SK-N-SH (cell line): ENCODE data around the gene TLL2. TPM values are rescaled to one million over a fixed set of nuclear protein-coding genes. Genes with fewer than 3 reads are reported as not detected.

Experiments
- CTCF ChIA-PET: fragments of 300-600, 350-600 bp; formaldehyde crosslinking; extraction: SDS; loops from one replicate; lab custom pipeline; 2021; lab: Yijun Ruan, JAX
- POLR2A ChIA-PET: fragments of 350-600 bp; sonication (Branson Sonifier 250); formaldehyde crosslinking; extraction: SDS; loops from one replicate; lab custom pipeline; 2020; ENCODE audit warnings: antibody characterized with exemption, inconsistent platforms; lab: Yijun Ruan, JAX
- DNase-seq: peaks from one replicate; pipeline ENCODE4 v3.0.0; 2012
- H2AFZ ChIP-seq: fragments of 200-600 bp; sonication (generic); 2 replicates; pipeline ENCODE4 v1.8.1; 2016; ENCODE audit warnings: antibody characterized with exemption, mild to moderate bottlenecking, low read depth
- H3F3A ChIP-seq: fragments of 200-600 bp; sonication (generic); replicated peaks from 2 replicates; pipeline ENCODE3; 2016; ENCODE audit warnings: antibody characterized with exemption, mild to moderate bottlenecking; ENCODE audit not compliant: insufficient read depth
- H3K27ac ChIP-seq, 2 experiments: fragments of 200-500 bp in 1 of 2; fragments of 200-600 bp in 1 of 2; sonication (Bioruptor generic) in 1 of 2; sonication (generic), shearing (Covaris generic) in 1 of 2; 2 replicates each; pipeline versions ENCODE4 v1.5.1 to v1.6.1; 2014 to 2016; ENCODE audit warnings: low read depth in 2 of 2, inconsistent platforms in 1 of 2, low read length in 1 of 2, mild to moderate bottlenecking in 1 of 2, mixed read lengths in 1 of 2
- H3K27me3 ChIP-seq: fragments of 200-600 bp; sonication (generic), shearing (Covaris generic); 2 replicates; pipeline ENCODE4 v1.6.1; 2016; ENCODE audit warnings: mixed run types; ENCODE audit not compliant: insufficient read depth
- H3K36me3 ChIP-seq, 2 experiments: fragments of 200-500 bp in 1 of 2; fragments of 200-600 bp in 1 of 2; sonication (Bioruptor generic) in 1 of 2; sonication (generic) in 1 of 2; replicated peaks in 1 of 2; 2 replicates each; pipeline versions ENCODE3 to v1.5.1; 2014 to 2016; ENCODE audit warnings: low read length in 1 of 2, mild to moderate bottlenecking in 1 of 2; ENCODE audit not compliant: insufficient read depth in 2 of 2, control insufficient read depth in 1 of 2
- H3K4me1 ChIP-seq, 2 experiments: fragments of 200-500 bp in 1 of 2; fragments of 200-600 bp in 1 of 2; sonication (Bioruptor generic) in 1 of 2; sonication (generic), shearing (Covaris generic) in 1 of 2; 2 replicates each; pipeline versions ENCODE4 v1.5.1 to v1.6.1; 2014 to 2016; ENCODE audit warnings: low read depth in 1 of 2, low read length in 1 of 2, mixed run types in 1 of 2; ENCODE audit not compliant: insufficient read depth in 2 of 2, control insufficient read depth in 1 of 2
- H3K4me2 ChIP-seq: fragments of 200-600 bp; sonication (generic), shearing (Covaris generic); 2 replicates; pipeline ENCODE4 v1.6.1; 2017; ENCODE audit warnings: mixed run types
- H3K4me3 ChIP-seq, 2 experiments: fragments of 200-500 bp in 1 of 2; fragments of 200-600 bp in 1 of 2; sonication (Bioruptor generic) in 1 of 2; sonication (generic), shearing (Covaris generic) in 1 of 2; 2 replicates each; pipeline versions ENCODE4 v1.5.1 to v1.8.1; 2014 to 2016; ENCODE audit warnings: low read depth in 2 of 2, inconsistent platforms in 1 of 2, low read length in 1 of 2, mild to moderate bottlenecking in 1 of 2, mixed read lengths in 1 of 2, moderate library complexity in 1 of 2
- H3K79me2 ChIP-seq: fragments of 200-600 bp; sonication (generic); 2 replicates; pipeline ENCODE4 v1.8.1; 2017; ENCODE audit warnings: mild to moderate bottlenecking; ENCODE audit not compliant: insufficient read depth
- H3K9ac ChIP-seq: fragments of 200-600 bp; sonication (generic); 2 replicates; pipeline ENCODE4 v1.6.1; 2017; ENCODE audit warnings: mixed run types
- H3K9me2 ChIP-seq: fragments of 200-600 bp; sonication (generic); 2 replicates; pipeline ENCODE4 v1.6.1; 2017; ENCODE audit warnings: mixed run types
- H3K9me3 ChIP-seq: fragments of 200-600 bp; sonication (generic); 2 replicates; pipeline ENCODE4 v1.6.1; 2017; ENCODE audit warnings: mixed run types, mild to moderate bottlenecking, moderate library complexity
- H4K20me1 ChIP-seq: fragments of 200-600 bp; sonication (generic); 2 replicates; pipeline ENCODE4 v1.6.1; 2017; ENCODE audit warnings: mild to moderate bottlenecking, mixed run types; ENCODE audit not compliant: insufficient read depth
- ELF1 ChIP-seq: IDR thresholded peaks from 2 replicates; pipeline ENCODE4 v1.4.0; 2012
- MEF2A ChIP-seq: IDR thresholded peaks from 2 replicates; pipeline ENCODE4 v1.4.0; 2012; ENCODE audit warnings: low read depth, borderline replicate concordance
- RXRA ChIP-seq: IDR thresholded peaks from 2 replicates; pipeline ENCODE4 v1.4.0; 2012; ENCODE audit warnings: low read depth, mild to moderate bottlenecking, borderline replicate concordance
- SIN3A ChIP-seq: IDR thresholded peaks from 2 replicates; pipeline ENCODE4 v1.6.1; 2012; ENCODE audit warnings: low read depth, mild to moderate bottlenecking, low read length, moderate library complexity, borderline replicate concordance
- YY1 ChIP-seq: IDR thresholded peaks from 2 replicates; pipeline ENCODE4 v1.4.0; 2012; ENCODE audit warnings: low read depth, mild to moderate bottlenecking
- WGBS: methylation state at CpG from one replicate; pipeline ENCODE4 v1.1.6; 2017; ENCODE audit warnings: low lambda C conversion rate; 5-methylcytosine and 5-hydroxymethylcytosine counted together
- polyA plus RNA-seq, 3 experiments: library from polyadenylated mRNA; depleted of rRNA; stranded (reverse); fragments of >200 nt; gene quantifications; 2 replicates each; pipeline ENCODE4 v1.2.3, GENCODE V29; 2012
- TF ChIP-seq, protein P1 (sequence below): IDR thresholded peaks from 2 replicates; pipeline ENCODE4 v1.4.0; 2012; ENCODE audit warnings: low read depth
- TF ChIP-seq, protein P2 (sequence below): fragments of 150-350 bp; IDR thresholded peaks from 2 replicates; pipeline ENCODE4 v1.6.1; 2016; ENCODE audit warnings: mild to moderate bottlenecking, low read depth, low read length
- TF ChIP-seq, protein P3 (sequence below): fragments of 200-600 bp; sonication (generic); IDR thresholded peaks from 2 replicates; pipeline ENCODE4 v1.6.1; 2017; ENCODE audit warnings: antibody characterized with exemption, mild to moderate bottlenecking, moderate library complexity
- TF ChIP-seq, protein P4 (sequence below): IDR thresholded peaks from 2 replicates; pipeline ENCODE4 v1.6.1; 2012; ENCODE audit warnings: mild to moderate bottlenecking, low read depth, low read length, moderate library complexity
- TF ChIP-seq, protein P5 (sequence below): fragments of 150-350 bp; IDR thresholded peaks from 2 replicates; pipeline ENCODE4 v1.6.1; 2017; ENCODE audit warnings: antibody characterized with exemption, low read length, low read depth, borderline replicate concordance
- TF ChIP-seq, protein P6 (sequence below): IDR thresholded peaks from 2 replicates; pipeline ENCODE4 v1.4.0; 2012; ENCODE audit warnings: low read depth, borderline replicate concordance

The TLL2 gene
- polyA plus RNA-seq, 1 of the 3 experiments (the other 2 are of a cell fraction) = 0.36 TPM

DNA sequence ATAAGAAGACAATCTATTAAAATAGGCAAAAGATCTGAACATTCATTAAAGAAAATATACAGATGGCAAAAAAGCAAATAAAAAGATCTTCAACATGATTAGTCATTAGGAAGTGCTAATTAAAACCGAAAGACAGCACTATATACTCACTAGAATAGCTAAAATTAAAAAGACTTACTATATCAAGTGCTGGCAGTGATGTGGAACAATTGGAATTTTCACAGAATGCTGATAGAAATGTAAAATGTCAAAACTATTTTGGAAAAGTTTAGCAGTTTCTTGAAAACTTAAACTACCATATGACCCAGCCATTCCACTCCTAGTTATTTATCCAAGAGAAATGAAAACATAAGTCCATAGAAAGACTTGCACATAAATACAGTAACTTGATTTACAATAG is 25.0 kb upstream of the TLL2 start (continued):
- TF ChIP-seq MEF2A = no peak

DNA sequence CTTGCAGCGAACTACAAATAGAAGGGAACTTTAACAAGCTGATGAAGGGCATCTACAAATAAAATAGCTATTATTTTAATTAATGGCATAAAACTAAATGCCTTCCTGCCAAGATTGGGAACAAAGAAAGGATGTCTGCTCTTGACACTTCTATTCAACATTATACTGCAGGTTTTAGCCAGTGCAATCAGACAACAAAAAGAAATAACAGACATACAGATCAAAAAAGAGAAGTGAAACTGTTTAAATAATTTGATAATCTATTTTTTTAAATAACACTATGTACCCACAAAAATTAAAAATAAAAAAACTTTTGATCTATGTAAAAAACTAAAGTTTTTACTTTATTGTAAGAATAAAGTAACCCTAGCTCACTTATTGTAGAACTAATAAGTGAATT is 22.4 kb upstream of the TLL2 start:
- Histone ChIP-seq H3K4me2 (no peak overlapping the region), H3F3A (no peaks in the 10 kb centered on the region), H2AFZ (no peak overlapping the region), H3K4me3 (no peak overlapping the region), H3K79me2 (peaks cover 52% of the 10 kb centered on the region), H4K20me1 (peaks cover 31% of the 10 kb centered on the region), H3K9ac (no peak overlapping the region), H3K27ac (no peak overlapping the region), H3K36me3 (peaks cover 42 to 50% of the 10 kb centered on the region in 2 experiments), H3K27me3 (no peaks in the 10 kb centered on the region), H3K9me3 (no peaks in the 10 kb centered on the region), H3K9me2 (no peaks in the 10 kb centered on the region), H3K4me1 (peaks cover 5 to 7% of the 10 kb centered on the region in 2 experiments)
- DNase-seq = no peak
- POLR2A ChIA-PET = no interaction called here
- TF ChIP-seq, protein P1, sequence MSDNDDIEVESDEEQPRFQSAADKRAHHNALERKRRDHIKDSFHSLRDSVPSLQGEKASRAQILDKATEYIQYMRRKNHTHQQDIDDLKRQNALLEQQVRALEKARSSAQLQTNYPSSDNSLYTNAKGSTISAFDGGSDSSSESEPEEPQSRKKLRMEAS = no peak
- TF ChIP-seq, protein P2, sequence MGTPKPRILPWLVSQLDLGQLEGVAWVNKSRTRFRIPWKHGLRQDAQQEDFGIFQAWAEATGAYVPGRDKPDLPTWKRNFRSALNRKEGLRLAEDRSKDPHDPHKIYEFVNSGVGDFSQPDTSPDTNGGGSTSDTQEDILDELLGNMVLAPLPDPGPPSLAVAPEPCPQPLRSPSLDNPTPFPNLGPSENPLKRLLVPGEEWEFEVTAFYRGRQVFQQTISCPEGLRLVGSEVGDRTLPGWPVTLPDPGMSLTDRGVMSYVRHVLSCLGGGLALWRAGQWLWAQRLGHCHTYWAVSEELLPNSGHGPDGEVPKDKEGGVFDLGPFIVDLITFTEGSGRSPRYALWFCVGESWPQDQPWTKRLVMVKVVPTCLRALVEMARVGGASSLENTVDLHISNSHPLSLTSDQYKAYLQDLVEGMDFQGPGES = no peak
- TF ChIP-seq, protein P3, sequence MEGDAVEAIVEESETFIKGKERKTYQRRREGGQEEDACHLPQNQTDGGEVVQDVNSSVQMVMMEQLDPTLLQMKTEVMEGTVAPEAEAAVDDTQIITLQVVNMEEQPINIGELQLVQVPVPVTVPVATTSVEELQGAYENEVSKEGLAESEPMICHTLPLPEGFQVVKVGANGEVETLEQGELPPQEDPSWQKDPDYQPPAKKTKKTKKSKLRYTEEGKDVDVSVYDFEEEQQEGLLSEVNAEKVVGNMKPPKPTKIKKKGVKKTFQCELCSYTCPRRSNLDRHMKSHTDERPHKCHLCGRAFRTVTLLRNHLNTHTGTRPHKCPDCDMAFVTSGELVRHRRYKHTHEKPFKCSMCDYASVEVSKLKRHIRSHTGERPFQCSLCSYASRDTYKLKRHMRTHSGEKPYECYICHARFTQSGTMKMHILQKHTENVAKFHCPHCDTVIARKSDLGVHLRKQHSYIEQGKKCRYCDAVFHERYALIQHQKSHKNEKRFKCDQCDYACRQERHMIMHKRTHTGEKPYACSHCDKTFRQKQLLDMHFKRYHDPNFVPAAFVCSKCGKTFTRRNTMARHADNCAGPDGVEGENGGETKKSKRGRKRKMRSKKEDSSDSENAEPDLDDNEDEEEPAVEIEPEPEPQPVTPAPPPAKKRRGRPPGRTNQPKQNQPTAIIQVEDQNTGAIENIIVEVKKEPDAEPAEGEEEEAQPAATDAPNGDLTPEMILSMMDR = no peak
- no peak for TF ChIP-seq ELF1
- TF ChIP-seq MEF2A = no peak
- TF ChIP-seq, protein P4, sequence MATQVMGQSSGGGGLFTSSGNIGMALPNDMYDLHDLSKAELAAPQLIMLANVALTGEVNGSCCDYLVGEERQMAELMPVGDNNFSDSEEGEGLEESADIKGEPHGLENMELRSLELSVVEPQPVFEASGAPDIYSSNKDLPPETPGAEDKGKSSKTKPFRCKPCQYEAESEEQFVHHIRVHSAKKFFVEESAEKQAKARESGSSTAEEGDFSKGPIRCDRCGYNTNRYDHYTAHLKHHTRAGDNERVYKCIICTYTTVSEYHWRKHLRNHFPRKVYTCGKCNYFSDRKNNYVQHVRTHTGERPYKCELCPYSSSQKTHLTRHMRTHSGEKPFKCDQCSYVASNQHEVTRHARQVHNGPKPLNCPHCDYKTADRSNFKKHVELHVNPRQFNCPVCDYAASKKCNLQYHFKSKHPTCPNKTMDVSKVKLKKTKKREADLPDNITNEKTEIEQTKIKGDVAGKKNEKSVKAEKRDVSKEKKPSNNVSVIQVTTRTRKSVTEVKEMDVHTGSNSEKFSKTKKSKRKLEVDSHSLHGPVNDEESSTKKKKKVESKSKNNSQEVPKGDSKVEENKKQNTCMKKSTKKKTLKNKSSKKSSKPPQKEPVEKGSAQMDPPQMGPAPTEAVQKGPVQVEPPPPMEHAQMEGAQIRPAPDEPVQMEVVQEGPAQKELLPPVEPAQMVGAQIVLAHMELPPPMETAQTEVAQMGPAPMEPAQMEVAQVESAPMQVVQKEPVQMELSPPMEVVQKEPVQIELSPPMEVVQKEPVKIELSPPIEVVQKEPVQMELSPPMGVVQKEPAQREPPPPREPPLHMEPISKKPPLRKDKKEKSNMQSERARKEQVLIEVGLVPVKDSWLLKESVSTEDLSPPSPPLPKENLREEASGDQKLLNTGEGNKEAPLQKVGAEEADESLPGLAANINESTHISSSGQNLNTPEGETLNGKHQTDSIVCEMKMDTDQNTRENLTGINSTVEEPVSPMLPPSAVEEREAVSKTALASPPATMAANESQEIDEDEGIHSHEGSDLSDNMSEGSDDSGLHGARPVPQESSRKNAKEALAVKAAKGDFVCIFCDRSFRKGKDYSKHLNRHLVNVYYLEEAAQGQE = no peak
- no peak for TF ChIP-seq RXRA
- TF ChIP-seq SIN3A = no peak
- TF ChIP-seq, protein P5, sequence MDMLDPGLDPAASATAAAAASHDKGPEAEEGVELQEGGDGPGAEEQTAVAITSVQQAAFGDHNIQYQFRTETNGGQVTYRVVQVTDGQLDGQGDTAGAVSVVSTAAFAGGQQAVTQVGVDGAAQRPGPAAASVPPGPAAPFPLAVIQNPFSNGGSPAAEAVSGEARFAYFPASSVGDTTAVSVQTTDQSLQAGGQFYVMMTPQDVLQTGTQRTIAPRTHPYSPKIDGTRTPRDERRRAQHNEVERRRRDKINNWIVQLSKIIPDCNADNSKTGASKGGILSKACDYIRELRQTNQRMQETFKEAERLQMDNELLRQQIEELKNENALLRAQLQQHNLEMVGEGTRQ = no peak
- no peak for TF ChIP-seq YY1
- TF ChIP-seq, protein P6, sequence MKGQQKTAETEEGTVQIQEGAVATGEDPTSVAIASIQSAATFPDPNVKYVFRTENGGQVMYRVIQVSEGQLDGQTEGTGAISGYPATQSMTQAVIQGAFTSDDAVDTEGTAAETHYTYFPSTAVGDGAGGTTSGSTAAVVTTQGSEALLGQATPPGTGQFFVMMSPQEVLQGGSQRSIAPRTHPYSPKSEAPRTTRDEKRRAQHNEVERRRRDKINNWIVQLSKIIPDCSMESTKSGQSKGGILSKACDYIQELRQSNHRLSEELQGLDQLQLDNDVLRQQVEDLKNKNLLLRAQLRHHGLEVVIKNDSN = no peak
- CTCF ChIA-PET = interaction anchor here (1.1 to 3.8 kb wide), 4 partner anchors 20 to 161 kb away, joined by 3 to 15 read pairs (median 4); partner anchors contain the start of gene TLL2
- 90% methylated on average over 1 of the region's 1 CpG for WGBS
